ENCODE data around the gene FGD2.

- TF ChIP-seq CTCF (IDR thresholded peaks at IDR 0.05 in 8 of 11, conservative IDR thresholded peaks at IDR 0.05 in 3 of 11) (no peak), POLR2A (IDR thresholded peaks at IDR 0.05) (no peak), POLR2AphosphoS5 (IDR thresholded peaks at IDR 0.05) (no peak)
Measured at GRCh38 chr6:36983538-36983937, 21.9 kb upstream of the FGD2 start.
